Measurements from ENCODE around the gene RGL4. TPM values are rescaled to one million over a fixed set of nuclear protein-coding genes. Genes with fewer than 3 reads are reported as not detected.
"Not testable (repeated sequence)": the region's sequence is repeated elsewhere in the genome, so short reads cannot be mapped to it uniquely, and the experiment has no call there.

The RGL4 gene, protein sequence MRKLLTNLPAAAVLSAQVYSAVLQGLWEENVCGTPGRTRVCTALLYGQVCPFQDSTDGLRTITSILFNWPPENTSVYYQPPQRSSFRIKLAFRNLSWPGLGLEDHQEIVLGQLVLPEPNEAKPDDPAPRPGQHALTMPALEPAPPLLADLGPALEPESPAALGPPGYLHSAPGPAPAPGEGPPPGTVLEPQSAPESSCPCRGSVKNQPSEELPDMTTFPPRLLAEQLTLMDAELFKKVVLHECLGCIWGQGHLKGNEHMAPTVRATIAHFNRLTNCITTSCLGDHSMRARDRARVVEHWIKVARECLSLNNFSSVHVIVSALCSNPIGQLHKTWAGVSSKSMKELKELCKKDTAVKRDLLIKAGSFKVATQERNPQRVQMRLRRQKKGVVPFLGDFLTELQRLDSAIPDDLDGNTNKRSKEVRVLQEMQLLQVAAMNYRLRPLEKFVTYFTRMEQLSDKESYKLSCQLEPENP
- total RNA-seq (ENCODE audit: insufficient read depth, low replicate concordance) = 3.1 TPM

DNA sequence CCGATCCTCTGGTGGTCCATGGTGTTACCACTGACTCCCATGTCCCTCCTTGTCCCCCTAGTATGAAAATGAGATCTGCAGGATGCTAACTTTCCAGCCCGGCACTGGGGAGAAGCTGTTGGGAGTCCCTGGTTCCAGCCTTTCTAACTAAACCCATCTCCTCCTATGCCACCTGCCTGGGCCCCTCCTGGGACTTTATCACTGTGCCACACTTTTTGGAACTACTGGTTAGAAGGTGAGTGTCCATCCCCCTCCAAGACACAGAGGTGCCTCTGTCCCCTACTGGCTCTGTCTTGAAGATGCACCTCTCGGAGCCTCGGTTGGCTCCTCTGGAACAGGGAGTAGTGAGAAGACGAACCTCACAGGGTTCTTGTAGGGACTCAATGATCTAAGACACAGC lies at the start of gene RGL4:
Gene RGL4 (plus strand): TSS at position 301 of the 400 bp plus-strand sequence. CDS start 1,018 bp downstream, outside the sequence.
- no peak for DNase-seq (ENCODE audit: low spot score)

DNA sequence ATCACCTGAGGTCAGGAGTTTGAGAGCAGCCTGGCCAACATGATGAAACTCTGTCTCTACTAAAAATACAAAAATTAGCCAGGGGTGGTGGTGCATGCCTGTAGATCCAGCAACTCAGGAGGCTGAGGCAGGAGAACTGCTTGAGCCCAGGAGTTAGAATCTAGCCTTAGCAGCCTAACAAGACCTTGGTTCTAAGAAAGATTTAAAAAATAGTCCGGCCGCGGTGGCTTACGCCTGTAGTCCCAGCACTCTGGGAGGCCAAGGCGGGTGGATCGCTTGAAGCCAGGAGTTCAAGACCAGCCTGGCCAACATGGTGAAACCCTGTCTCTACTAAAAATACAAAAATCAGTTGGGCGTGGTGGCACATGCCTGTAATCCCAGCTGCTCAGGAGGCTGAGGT lies 44.3 kb upstream of the RGL4 start:
- DNase-seq (ENCODE audit: low spot score) = not testable (repeated sequence)

DNA sequence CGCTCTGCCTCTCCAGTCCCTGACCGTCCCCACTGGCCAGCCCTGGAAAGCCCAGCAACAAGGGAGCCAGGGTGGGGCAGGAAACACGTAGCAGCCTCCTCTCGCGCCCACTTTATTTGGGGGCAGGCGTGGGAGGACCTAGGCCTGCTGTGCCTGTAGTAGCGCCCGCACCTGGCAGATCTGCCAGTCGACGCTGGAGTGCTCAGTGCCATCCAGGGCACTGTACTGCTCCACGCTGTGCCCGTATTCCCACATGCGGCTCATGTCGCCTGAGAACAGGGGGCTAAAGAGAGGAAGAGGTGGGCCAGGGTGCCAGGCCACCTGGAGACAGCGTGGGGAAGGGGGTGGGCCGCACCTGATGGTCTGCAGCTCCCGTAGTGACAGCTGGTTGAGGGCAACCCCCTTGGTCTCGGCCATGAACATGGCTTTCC lies 41.7 kb upstream of the RGL4 start:
- DNase-seq (ENCODE audit: low spot score) = no peak

DNA sequence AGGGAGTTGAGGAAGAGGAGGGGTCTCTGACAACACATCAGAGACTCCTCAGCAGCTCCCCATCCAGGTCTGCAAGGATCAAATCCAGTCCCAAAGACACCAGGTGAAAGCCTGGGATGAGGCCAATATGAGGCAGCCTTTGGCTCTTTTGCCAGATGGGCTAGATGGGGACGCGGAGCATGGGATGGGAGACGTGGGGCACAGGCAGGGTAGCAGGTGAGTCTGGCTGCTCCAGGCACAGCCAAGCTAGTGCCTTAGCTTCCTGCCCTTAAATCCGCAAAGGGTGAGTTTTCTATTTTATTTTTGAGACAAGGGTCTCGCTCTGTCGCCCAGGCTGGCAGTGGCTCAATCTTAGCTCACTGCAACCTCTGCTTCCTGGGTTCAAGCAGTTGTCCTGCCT lies 39.1 kb upstream of the RGL4 start:
- DNase-seq (ENCODE audit: low spot score) = no peak

DNA sequence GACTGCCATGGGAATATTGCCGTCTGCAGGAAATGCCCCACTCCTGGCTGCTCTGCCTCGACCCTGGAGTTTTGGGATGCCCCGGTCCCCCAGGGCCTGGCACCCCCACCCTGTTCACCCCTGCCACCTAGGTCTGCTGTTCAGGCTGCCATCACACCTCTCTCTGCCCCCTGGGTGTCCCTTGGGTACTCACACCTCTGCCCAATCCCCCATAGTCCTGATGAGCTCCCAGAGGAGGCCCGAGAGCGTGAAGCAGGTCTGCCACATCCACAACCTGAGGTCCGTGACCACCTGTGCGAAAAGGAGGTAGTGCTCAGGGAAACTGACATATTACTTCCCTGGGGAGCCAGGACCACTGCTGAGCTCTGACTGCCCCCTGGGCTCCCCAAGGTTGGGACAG lies 38.5 kb upstream of the RGL4 start:
- DNase-seq (ENCODE audit: low spot score) = no peak

DNA sequence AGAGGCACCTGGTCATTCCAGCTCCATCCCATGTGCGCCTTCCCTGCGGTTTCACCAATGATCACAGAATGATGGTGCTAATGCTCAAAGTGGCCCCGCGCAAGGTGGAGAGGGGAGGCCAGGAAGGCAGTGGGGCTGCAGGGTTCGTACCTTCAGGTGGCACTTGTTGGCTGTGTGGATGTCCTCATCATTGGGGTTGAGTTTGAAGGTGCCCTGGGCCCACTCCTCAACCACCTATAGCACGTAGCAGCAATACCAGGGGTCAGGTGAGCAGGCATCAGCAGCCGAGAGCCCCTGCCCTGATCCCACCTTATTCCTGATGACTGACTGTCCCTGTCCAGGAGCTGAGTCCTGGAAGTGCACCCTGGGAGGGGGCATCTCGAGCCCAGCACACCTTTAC lies 38.1 kb upstream of the RGL4 start:
- no peak for DNase-seq (ENCODE audit: low spot score)

DNA sequence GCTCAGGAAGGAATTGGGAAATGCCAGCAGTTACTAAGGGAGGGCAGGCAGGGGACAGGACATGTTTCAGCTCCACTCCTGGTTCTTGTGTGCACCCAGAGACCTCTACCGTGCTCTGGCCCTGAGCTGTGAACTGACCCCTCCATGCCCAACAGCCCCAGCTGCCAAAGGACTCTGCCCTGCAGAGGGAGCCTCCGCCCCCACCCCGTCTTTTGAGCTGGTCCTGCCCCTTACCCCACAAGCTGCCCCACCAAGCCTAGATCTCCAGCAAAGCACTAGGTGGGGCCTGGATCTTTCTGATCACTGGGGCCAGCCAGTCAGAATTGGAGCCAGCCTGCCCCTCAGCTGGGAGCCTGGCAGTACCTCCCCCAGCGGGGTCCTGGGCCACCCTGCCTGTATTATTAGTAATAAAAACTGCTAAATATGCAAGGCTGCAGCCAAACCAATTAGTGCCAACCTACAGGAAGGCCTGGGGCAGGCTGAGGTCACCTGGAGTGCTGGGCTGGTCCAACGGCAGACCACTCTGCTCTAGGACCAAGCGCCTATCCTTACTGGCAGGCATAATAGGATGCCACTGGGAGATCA lies 34.8 kb upstream of the RGL4 start:
- DNase-seq (ENCODE audit: low spot score) = no peak

DNA sequence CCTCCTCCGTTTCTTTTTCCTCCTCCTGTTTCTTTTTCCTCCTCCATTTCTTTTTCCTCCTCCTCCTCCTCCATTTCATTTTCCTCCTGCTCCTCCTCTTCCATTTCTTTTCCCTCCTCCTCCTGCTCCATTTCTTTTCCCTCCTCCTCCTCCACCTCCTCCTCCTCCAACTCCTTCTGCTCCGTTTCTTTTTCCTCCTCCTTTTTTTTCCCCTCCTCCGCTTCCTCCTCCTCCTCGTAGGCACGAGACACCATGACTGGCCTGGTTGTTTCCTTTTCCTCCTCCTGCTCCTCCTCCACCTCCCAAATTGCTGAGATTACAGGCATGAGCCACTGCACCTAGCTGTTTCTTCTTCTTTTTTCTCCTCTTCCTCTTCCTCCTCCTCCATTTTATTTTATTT lies 33.1 kb upstream of the RGL4 start:
- DNase-seq (ENCODE audit: low spot score) = no peak

DNA sequence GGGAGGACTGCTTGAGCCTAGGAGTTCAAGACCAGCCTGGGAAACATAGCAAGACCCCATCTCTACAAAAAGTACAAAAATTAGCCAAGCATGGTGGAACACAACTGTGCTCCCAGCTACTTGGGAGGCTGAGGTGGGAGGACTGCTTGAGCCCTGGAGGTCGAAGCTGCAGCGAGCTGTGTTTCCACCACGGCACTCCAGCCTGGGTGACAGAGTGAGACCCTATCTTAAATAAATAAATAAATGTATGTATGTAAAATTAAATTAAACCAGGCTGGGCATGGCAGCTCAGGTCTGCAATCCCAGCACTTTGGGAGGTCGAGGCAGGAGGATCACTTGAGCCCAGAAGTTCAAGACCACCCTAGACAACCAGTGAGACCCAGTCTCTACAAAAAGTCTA lies 30.4 kb upstream of the RGL4 start:
- DNase-seq (ENCODE audit: low spot score) = not testable (repeated sequence)

DNA sequence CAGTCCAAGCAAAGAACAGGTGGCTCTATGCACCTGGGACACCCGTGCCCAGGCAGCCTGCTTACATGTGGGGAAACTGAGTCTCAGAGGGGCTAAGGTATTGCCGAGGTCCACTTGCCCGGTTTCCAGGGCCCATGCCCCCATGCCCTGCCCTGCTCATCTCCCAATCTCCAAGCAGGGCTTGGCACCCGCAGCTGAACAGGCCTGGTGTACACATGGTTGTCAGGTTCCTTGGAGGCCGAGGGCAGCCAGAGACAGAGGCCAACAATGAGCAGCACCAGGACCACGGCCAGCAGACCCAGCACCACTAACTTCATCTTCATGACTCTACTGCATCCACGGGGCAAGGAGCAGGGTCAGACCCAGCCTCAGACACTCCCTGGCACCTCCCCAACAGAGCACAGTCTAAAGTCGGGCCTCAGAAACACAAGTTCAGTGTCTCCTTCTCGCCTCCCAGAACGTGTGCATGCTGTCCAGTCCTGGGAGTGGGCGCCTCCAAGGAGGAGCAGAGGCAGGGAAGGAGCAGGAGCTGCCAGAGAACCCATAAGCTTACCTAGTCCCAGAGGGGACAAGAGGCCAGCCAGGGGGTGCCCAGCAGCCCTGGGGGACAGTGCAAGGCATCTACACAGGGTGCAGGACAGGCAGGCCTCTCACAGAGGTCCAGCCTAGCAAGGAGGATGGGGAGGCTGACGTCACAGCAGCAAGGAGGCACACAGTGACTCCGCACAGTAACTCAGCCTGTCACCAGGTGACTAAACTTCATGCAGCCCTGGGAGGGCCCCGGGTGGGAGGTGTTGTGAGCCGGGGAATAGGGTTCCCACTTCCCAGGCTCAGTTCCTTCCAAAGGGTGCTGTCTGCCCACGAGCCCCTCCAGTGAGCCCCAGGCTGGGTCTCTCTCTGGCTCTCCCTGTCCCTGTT lies 20.2 kb upstream of the RGL4 start:
- DNase-seq (ENCODE audit: low spot score) = no peak

DNA sequence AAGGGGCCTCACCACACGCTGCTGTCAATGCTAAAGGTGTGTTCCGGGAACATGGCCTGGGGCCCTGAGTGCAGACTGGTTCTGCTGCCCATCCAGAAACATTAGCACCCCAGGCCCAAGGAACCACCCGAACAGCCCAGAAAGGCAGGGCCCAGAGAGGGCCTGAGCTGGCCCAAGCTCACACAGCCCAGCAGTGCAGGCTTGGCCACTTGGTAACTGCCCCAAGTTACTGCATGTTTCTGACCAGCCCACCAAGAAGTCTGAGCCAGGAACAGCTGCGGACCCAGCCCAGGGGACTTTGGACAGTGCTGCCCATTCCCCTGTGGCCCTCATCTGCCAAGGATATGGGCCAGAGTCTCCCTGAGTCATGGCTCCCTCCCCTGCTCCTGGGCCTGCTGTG lies 19.4 kb upstream of the RGL4 start:
- DNase-seq (ENCODE audit: low spot score) = not testable (repeated sequence)

DNA sequence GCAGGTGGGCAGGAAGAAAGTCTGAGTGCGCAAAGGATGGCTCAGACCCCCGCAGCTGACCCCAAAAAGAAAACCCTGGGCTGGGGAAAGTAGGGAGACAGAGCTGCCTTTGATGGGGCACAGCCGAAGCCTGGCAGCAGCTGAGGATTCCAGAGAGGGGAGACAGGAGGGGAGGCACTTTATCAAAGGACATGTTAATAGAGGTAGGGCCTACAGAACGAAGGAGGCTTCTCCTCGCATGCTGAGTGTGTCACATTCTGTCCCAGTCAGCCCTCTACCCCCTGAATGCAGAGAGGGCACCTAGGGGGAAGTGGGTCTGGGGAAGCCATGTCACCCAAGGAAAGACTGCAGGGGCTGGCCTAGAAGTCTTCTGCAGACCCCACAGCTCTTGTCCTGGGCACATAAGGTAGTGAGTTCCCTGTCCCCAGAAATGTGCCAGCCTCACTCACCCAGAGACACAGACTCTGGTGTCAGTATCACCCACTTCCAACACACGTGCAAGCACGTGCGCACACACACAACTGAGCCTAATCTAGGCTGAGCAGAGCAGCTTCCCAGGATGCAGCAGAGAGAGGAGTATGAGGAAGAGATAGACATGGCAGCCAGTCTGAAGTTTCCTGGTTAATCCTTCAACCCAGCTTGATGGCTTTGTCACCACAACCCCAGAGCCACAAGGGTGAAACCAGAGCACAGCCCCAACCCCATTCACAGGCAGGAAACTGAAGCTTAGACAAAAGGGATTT lies 18.3 kb upstream of the RGL4 start:
- DNase-seq (ENCODE audit: low spot score) = not testable (repeated sequence)

DNA sequence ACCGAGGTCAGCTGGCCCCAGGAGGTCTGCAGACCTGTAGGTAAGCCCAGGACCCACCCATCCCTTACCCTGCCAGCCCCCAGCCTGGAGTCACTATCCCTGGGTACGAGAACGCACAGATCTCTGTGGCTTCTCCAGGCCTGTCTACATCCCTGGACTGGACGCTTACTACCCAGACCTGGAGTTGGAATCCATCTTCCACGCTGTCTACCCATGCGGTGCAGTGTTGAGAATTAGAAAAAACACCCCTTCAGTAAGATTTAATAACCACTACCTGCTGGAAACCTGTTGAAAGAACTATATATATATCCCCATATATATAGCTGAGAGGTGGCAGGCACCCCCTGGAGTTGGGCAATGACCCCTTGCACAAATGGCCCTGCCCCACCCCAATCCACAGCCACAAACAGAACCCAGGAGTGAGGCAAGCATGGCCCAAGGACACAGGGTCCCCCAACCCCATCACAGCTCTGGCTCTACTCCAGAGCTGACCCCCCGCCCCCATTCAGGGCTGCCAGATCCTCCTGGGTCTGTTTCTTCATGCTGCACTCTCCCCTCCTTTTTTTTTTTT lies 17.7 kb upstream of the RGL4 start:
- DNase-seq (ENCODE audit: low spot score) = no peak

DNA sequence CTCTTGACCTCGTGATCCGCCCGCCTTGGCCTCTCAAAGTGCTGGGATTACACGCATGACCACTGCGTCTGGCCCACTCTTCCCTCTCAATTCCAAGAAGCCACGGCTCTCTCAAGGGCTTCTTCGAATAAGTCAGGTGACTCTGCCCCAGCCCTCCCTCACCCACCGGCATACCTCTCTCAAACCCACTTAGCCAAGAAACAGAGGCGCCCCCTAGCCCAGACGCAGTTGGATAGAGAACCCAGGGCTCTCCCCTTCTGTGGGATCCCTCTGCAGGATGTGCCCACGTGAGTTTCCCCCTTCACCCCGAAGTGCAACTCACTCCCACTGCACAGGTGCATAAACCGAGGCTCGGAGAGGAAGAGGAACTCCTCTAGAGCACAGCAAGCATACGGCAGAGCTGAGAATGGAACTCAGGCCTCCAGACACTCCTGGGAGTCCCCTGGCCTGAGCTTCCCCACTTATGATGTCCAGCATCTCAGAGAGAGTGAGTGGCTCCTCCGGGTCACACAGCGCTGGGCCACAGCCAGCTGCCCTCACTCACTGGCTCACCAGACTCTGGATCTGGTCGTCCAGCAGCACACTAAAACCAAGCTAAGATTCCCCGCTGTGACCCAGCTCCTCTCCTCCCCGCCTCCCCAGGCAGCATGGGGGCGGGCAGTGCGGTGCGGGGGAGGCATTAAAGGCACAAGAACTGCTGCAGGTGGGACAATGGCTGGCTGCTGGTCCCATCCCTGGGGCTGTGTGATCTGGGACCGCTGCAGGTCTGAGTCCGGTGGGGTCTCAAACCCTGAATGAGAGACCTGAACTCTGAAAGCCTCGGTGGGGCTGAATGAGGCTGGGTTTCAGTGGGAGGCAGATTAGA lies 16.8 kb upstream of the RGL4 start:
- no peak for DNase-seq (ENCODE audit: low spot score)

DNA sequence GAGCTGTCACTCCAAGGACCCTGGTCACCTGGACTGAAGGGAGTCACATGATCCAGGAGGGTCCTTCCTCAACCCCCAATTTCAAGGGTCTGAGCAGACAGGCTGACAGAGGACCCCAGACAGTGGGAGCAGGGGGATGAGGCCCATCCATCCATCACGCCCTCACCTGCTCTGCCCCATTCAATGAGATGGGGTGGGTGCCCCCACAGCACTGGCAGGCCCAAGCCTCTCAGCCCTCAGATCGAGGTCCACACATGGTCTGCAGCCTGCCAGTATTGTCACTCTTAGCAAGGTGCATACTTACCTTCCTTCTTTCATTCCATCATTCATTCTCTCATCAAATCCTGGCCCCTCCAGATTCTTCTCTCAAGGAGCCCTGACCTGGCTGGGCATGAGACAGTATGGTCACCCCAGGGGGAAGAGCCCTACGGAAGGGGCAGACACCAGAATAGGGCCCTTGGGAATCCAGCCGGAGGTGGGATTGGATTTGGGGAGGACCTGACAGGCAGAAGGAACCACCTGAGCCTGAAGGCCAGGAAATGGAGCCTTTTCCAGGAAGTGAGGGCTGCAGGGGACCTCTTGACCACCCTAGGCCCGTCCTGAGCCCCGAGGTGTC lies 15.8 kb upstream of the RGL4 start:
- not testable (repeated sequence) for DNase-seq (ENCODE audit: low spot score)

DNA sequence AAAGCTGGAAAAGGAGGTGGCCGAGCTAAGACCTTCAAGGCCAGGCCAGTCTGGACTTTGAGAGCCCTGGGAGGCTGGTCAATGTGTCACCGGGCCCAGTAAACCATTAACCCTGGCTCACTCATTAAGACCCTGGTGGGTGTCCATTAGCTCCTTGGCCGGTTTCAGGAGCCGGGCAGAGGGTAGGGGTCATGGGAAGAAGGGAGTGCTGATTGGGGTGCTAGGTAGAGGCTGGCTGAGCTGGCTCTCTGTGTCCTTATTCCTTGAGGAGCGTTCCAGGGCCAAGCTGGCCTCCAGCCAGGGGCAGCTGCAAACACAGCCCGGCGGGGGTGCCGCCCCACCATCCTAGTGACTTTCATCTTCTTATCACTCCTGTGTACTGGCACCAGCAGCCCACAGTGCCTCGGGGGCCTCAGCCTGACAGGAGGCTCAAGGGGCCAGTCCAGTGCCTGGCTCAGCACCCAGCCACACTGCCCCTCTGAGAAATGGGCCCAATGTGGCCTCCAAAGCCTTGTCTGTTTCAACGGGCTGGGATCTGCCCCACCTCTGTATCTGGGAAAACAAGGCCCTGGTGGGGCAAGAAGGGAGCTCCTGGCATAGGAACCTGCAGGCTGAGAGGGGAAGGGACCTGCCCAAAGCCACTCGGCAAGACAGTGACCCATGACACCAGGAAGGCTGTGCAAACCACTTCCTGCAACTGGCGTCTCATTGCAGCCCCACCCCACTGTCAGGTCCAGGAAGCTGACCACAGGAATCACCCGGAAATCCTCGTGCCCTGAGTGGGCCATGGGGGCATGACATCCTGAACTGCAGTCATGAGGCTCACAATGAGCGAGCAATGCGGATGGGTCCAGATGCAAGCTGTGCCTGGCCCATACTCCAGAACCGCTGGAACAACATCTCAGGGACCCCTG lies 15.1 kb upstream of the RGL4 start:
- DNase-seq (ENCODE audit: low spot score) = no peak

DNA sequence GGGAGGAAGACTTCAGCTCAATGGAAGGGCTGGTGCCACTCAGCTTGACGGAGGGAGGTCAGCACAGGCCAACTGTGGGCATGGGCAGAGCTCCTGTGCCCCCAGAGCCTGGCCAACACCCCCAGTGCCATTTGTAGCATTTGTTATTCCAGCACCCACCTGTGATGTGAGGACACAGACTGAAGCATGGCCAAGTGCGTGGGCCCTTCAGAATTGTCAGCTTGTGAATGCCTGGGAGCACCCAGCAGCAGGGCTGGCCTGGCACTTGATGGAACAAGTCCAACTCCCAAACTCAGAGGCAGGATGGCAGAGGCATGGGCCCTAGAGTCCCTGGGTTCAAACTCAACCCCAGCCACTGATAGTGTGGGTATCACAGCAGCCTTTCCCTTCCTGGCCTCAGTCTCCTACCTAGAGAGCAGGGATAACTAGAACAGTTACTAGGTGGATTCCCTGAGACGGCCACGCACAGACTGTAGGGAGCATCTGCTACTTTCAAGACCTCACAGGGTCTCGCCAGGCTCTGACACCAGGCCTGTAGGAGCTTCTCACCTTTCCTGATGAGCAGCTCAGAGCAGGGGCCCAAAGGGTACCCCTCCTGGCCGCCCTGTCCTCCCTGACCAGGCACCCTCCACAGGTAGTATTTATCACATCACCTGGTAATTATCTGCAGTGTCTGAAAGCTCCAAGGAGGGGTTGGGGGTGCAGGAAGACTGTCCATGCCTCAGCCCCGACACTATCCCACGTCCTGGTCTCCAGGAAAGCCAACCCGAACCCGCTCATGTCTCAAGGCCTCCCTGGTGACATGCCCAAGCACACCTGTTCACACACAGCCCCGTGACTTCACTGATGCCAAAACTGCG lies 13.7 kb upstream of the RGL4 start:
- not testable (repeated sequence) for DNase-seq (ENCODE audit: low spot score)

DNA sequence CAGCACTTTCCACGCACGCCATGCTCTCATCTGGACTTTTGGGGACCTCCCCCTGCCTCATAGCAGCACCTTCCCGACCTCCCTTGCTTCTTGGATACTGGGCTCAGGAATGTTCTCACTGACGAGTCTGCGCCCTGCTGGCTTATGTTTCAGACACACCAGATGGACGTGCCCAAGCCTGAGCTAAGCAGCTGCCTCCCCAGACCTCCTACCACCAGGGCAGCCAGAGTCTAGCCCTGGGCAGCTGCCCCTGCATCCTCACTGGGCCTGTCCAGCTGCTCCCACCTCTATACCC lies 13.2 kb upstream of the RGL4 start:
- DNase-seq (ENCODE audit: low spot score) = no peak

All from umbilical cord (tissue), 2 donors.